Stimulated activated naive B cell treated with anti-CD40 and anti-IgM and Interleukin-4, amounts not matched to agents 10 μg/mL and 1 μg/mL and 100 μg/mL, for 72 hours (primary cell): ENCODE data around the gene ZNF689.

Experiments
- ATAC-seq, 2 donors: fragments of 150-1000 bp; cut with Tn5 transposase; replicated peaks; 2 replicates each; pipeline ENCODE4 v1.10.0; 2021; ENCODE audit warnings: moderate library complexity in 1 of 2
- DNase-seq: peaks from one replicate; pipeline ENCODE4 v3.0.0; 2021
- H3K27ac Mint-ChIP-seq: one replicate; pipeline ENCODE4 v1.8.0; 2022; ENCODE audit warnings: mild to moderate bottlenecking, mixed read lengths
- H3K27me3 Mint-ChIP-seq, 2 donors: one replicate each; pipeline ENCODE4 v1.8.0; 2022; ENCODE audit warnings: mixed read lengths in 2 of 2
- H3K36me3 Mint-ChIP-seq, 2 donors: one replicate each; pipeline ENCODE4 v1.8.0; 2022; ENCODE audit warnings: mixed read lengths in 2 of 2, mild to moderate bottlenecking in 1 of 2
- H3K4me1 Mint-ChIP-seq, 2 donors: one replicate each; pipeline ENCODE4 v1.8.0; 2022; ENCODE audit warnings: mixed read lengths in 2 of 2, mild to moderate bottlenecking in 1 of 2
- H3K4me3 Mint-ChIP-seq, 2 donors: one replicate each; pipeline ENCODE4 v1.8.0; 2022; ENCODE audit warnings: mild to moderate bottlenecking in 2 of 2, mixed read lengths in 2 of 2, moderate library complexity in 1 of 2
- H3K9me3 Mint-ChIP-seq, 2 donors: one replicate each; pipeline ENCODE4 v1.8.0; 2022; ENCODE audit warnings: mixed read lengths in 2 of 2, mild to moderate bottlenecking in 1 of 2

The ZNF689 gene

GRCh38 chr16:30621765-30622164 is 11.6 kb upstream of the ZNF689 start:
- Mint-ChIP-seq H3K36me3 (no peaks in the 10 kb centered on the region), H3K27ac (no peak overlapping the region), H3K4me3 (no peak overlapping the region), H3K4me1 (no peaks in the 10 kb centered on the region), H3K27me3 (no peaks in the 10 kb centered on the region), H3K9me3 (no peaks in the 10 kb centered on the region)
- ATAC-seq = no peak
- no peak for DNase-seq

GRCh38 chr16:30620169-30620568 is 10.0 kb upstream of the ZNF689 start:
- Mint-ChIP-seq H3K4me3 (no peak overlapping the region), H3K4me1 (no peaks in the 10 kb centered on the region), H3K27me3 (no peaks in the 10 kb centered on the region), H3K9me3 (no peaks in the 10 kb centered on the region), H3K36me3 (no peaks in the 10 kb centered on the region), H3K27ac (no peak overlapping the region)
- ATAC-seq = no peak
- DNase-seq = no peak

GRCh38 chr16:30619638-30620037 is 9.4 kb upstream of the ZNF689 start:
- Mint-ChIP-seq H3K9me3 (no peaks in the 10 kb centered on the region), H3K27me3 (no peaks in the 10 kb centered on the region), H3K4me3 (no peak overlapping the region), H3K36me3 (no peaks in the 10 kb centered on the region), H3K4me1 (no peaks in the 10 kb centered on the region), H3K27ac (no peak overlapping the region)
- ATAC-seq (no peak), DNase-seq (no peak)

- H3K4me3 Mint-ChIP-seq = no peak overlapping the region
- peaks cover 0 to under 1% of the 10 kb centered on the region in 2 donors for H3K4me1 Mint-ChIP-seq
- no peak for DNase-seq
- no peak for ATAC-seq
- H3K36me3 Mint-ChIP-seq = no peaks in the 10 kb centered on the region
- H3K27ac Mint-ChIP-seq = no peak overlapping the region
- no peaks in the 10 kb centered on the region for H3K9me3 Mint-ChIP-seq
- no peaks in the 10 kb centered on the region for H3K27me3 Mint-ChIP-seq
Observed at GRCh38 chr16:30619202-30619601, 9.0 kb upstream of the ZNF689 start.

GRCh38 chr16:30615358-30616091 is 5.3 kb upstream of the ZNF689 start:
- Mint-ChIP-seq H3K27ac (no peak overlapping the region), H3K36me3 (no peaks in the 10 kb centered on the region), H3K4me1 (peaks cover 6 to 14% of the 10 kb centered on the region in 2 donors), H3K9me3 (no peaks in the 10 kb centered on the region), H3K4me3 (no peak overlapping the region), H3K27me3 (no peaks in the 10 kb centered on the region)
- peak; percentile 74 to 80 for ATAC-seq
- DNase-seq = peak; percentile 51

GRCh38 chr16:30609002-30609925 is 925 bp downstream of the ZNF689 start:
- Mint-ChIP-seq H3K27me3 (no peaks in the 10 kb centered on the region), H3K36me3 (peaks cover 19 to 25% of the 10 kb centered on the region in 2 donors), H3K4me1 (peaks cover 13 to 36% of the 10 kb centered on the region in 2 donors), H3K9me3 (no peaks in the 10 kb centered on the region), H3K27ac (peak overlapping the region; percentile 94), H3K4me3 (peak overlapping the region; percentile 88 to 92)
- peak; percentile 62 to 64 for ATAC-seq
- peak; percentile 46 for DNase-seq

GRCh38 chr16:30606004-30606403 is 4.2 kb downstream of the ZNF689 start:
- Mint-ChIP-seq H3K4me1 (peaks cover 10 to 34% of the 10 kb centered on the region in 2 donors), H3K36me3 (peaks cover 26 to 41% of the 10 kb centered on the region in 2 donors), H3K27ac (no peak overlapping the region), H3K27me3 (no peaks in the 10 kb centered on the region), H3K9me3 (no peaks in the 10 kb centered on the region), H3K4me3 (no peak overlapping the region)
- DNase-seq = no peak
- no peak for ATAC-seq

- no peak for ATAC-seq
- Mint-ChIP-seq H3K4me3 (no peak overlapping the region), H3K27ac (no peak overlapping the region), H3K9me3 (no peaks in the 10 kb centered on the region), H3K27me3 (no peaks in the 10 kb centered on the region), H3K36me3 (peaks cover 26 to 45% of the 10 kb centered on the region in 2 donors), H3K4me1 (peaks cover 7 to 26% of the 10 kb centered on the region in 2 donors)
- DNase-seq = no peak
Observed at GRCh38 chr16:30605158-30605557, 5.0 kb downstream of the ZNF689 start.

GRCh38 chr16:30604316-30604947 is 5.8 kb downstream of the ZNF689 start:
- H3K4me1 Mint-ChIP-seq = peaks cover 7 to 25% of the 10 kb centered on the region in 2 donors
- ATAC-seq (no peak), DNase-seq (no peak)
- H3K27me3 Mint-ChIP-seq = no peaks in the 10 kb centered on the region
- H3K27ac Mint-ChIP-seq = no peak overlapping the region
- no peak overlapping the region for H3K4me3 Mint-ChIP-seq
- H3K9me3 Mint-ChIP-seq = no peaks in the 10 kb centered on the region
- H3K36me3 Mint-ChIP-seq = peaks cover 26 to 45% of the 10 kb centered on the region in 2 donors

GRCh38 chr16:30603945-30604315 is 6.3 kb downstream of the ZNF689 start:
- Mint-ChIP-seq H3K4me3 (no peak overlapping the region), H3K36me3 (peaks cover 26 to 45% of the 10 kb centered on the region in 2 donors), H3K4me1 (peaks cover 6 to 21% of the 10 kb centered on the region in 2 donors), H3K27ac (no peak overlapping the region), H3K9me3 (no peaks in the 10 kb centered on the region), H3K27me3 (no peaks in the 10 kb centered on the region)
- DNase-seq (no peak), ATAC-seq (no peak)

GRCh38 chr16:30602616-30603277 is 7.4 kb downstream of the ZNF689 start:
- no peak for ATAC-seq
- Mint-ChIP-seq H3K36me3 (peaks cover 23 to 44% of the 10 kb centered on the region in 2 donors), H3K4me3 (no peak overlapping the region), H3K4me1 (peaks cover 4 to 25% of the 10 kb centered on the region in 2 donors), H3K9me3 (no peaks in the 10 kb centered on the region), H3K27me3 (no peaks in the 10 kb centered on the region), H3K27ac (no peak overlapping the region)
- no peak for DNase-seq

- Mint-ChIP-seq H3K27me3 (no peaks in the 10 kb centered on the region), H3K4me3 (no peak overlapping the region), H3K36me3 (peaks cover 21 to 41% of the 10 kb centered on the region in 2 donors), H3K27ac (no peak overlapping the region), H3K9me3 (no peaks in the 10 kb centered on the region), H3K4me1 (peaks cover 4 to 25% of the 10 kb centered on the region in 2 donors)
- DNase-seq (no peak), ATAC-seq (no peak)
Observed at GRCh38 chr16:30601966-30602365, 8.2 kb downstream of the ZNF689 start.

GRCh38 chr16:30600929-30601328 is 9.3 kb downstream of the ZNF689 start:
- Mint-ChIP-seq H3K9me3 (no peaks in the 10 kb centered on the region), H3K4me1 (peaks cover 2 to 19% of the 10 kb centered on the region in 2 donors), H3K27me3 (no peaks in the 10 kb centered on the region), H3K36me3 (peaks cover 16 to 33% of the 10 kb centered on the region in 2 donors), H3K4me3 (no peak overlapping the region), H3K27ac (no peak overlapping the region)
- DNase-seq = no peak
- no peak for ATAC-seq

GRCh38 chr16:30600215-30600614 is 10.0 kb downstream of the ZNF689 start:
- H3K9me3 Mint-ChIP-seq = no peaks in the 10 kb centered on the region
- H3K4me3 Mint-ChIP-seq = no peak overlapping the region
- ATAC-seq = no peak
- peaks cover 2 to 19% of the 10 kb centered on the region in 2 donors for H3K4me1 Mint-ChIP-seq
- no peak for DNase-seq
- peaks cover 15 to 30% of the 10 kb centered on the region in 2 donors for H3K36me3 Mint-ChIP-seq
- H3K27me3 Mint-ChIP-seq = no peaks in the 10 kb centered on the region
- no peak overlapping the region for H3K27ac Mint-ChIP-seq
